ENCODE results near the gene THSD7A.

Gene THSD7A

GRCh38 chr7:11551470-11551869 is 280.5 kb downstream of the THSD7A start:
- DNase-seq (ENCODE audit: low spot score) = no peak
- no peak for TF ChIP-seq CTCF (IDR thresholded peaks at IDR 0.05; ENCODE audit: extremely low read depth, missing control alignments)

- DNase-seq (ENCODE audit: low spot score) = no peak
- no peak for TF ChIP-seq CTCF (IDR thresholded peaks at IDR 0.05; ENCODE audit: extremely low read depth, missing control alignments)
These were observed 283.5 kb downstream of the THSD7A start for GRCh38 chr7:11548532-11548931.

GRCh38 chr7:11541330-11541729 is 290.7 kb downstream of the THSD7A start:
- DNase-seq (ENCODE audit: low spot score) = no peak

GRCh38 chr7:11540271-11540761 is 291.7 kb downstream of the THSD7A start:
- no peak for DNase-seq (ENCODE audit: low spot score)
- no peak for TF ChIP-seq CTCF (IDR thresholded peaks at IDR 0.05; ENCODE audit: extremely low read depth, missing control alignments)

More at GRCh38 chr7:11541330-11541729, 290.7 kb downstream of the THSD7A start:
- TF ChIP-seq CTCF (IDR thresholded peaks at IDR 0.05; ENCODE audit: extremely low read depth, missing control alignments) = no peak

GRCh38 chr7:11539853-11540252 is 292.1 kb downstream of the THSD7A start:
- no peak for DNase-seq (ENCODE audit: low spot score)
- TF ChIP-seq CTCF (IDR thresholded peaks at IDR 0.05; ENCODE audit: extremely low read depth, missing control alignments) = no peak

GRCh38 chr7:11538751-11539299 is 293.2 kb downstream of the THSD7A start:
- TF ChIP-seq CTCF (IDR thresholded peaks at IDR 0.05; ENCODE audit: extremely low read depth, missing control alignments) = no peak
- no peak for DNase-seq (ENCODE audit: low spot score)

GRCh38 chr7:11533229-11533820 is 298.7 kb downstream of the THSD7A start:
- no peak for TF ChIP-seq CTCF (IDR thresholded peaks at IDR 0.05; ENCODE audit: extremely low read depth, missing control alignments)
- no peak for DNase-seq (ENCODE audit: low spot score)

Measured in GM20000 (cell line).